Adipocyte (in vitro differentiated cells): ENCODE data around the gene EHBP1.

Source experiments
- DNase-seq: peaks from one replicate; pipeline ENCODE4 v3.0.0-alpha.2; 2015; ENCODE audit warnings: low read depth
- H3K27me3 ChIP-seq: replicated peaks from 2 replicates; pipeline ENCODE4 v1.7.0; 2013; ENCODE audit warnings: mild to moderate bottlenecking, low read length, moderate library complexity; ENCODE audit not compliant: control insufficient read depth, insufficient read depth
- H3K36me3 ChIP-seq: 2 replicates; pipeline ENCODE4 v1.7.0; 2013; ENCODE audit warnings: low read length, mild to moderate bottlenecking, moderate library complexity; ENCODE audit not compliant: control insufficient read depth, insufficient read depth, severe bottlenecking
- H3K4me1 ChIP-seq: 2 replicates; pipeline ENCODE4 v1.7.0; 2013; ENCODE audit warnings: mild to moderate bottlenecking, low read length, moderate library complexity; ENCODE audit not compliant: control insufficient read depth, insufficient read depth
- H3K4me3 ChIP-seq: 2 replicates; pipeline ENCODE4 v1.7.0; 2013; ENCODE audit warnings: mild to moderate bottlenecking, low read length, moderate library complexity
- H3K9ac ChIP-seq: 2 replicates; pipeline ENCODE4 v1.7.0; 2013; ENCODE audit warnings: mild to moderate bottlenecking, low read length, moderate library complexity
- H3K9me3 ChIP-seq: 2 replicates; pipeline ENCODE4 v1.7.0; 2013; ENCODE audit warnings: mild to moderate bottlenecking, low read length, moderate library complexity; ENCODE audit not compliant: control insufficient read depth

EHBP1 gene

GRCh38 chr2:62705007-62705829 lies at the start of gene EHBP1:
TSS of gene EHBP1 (plus strand) at chr2:62705713. CDS start at chr2:62707192, 1,479 bp downstream.
- Histone ChIP-seq H3K4me1 (peaks cover 38% of the 10 kb centered on the region), H3K27me3 (no peaks in the 10 kb centered on the region), H3K9me3 (no peaks in the 10 kb centered on the region), H3K36me3 (peaks cover 26% of the 10 kb centered on the region), H3K9ac (peak within 1 kb of the TSS; percentile 92), H3K4me3 (peak within 1 kb of the TSS; percentile 93)
- peak; percentile 100 for DNase-seq

GRCh38 chr2:62657783-62658182 lies 47.7 kb upstream of the EHBP1 start:
- DNase-seq, result no peak
- Histone ChIP-seq H3K4me1 (peaks cover 50% of the 10 kb centered on the region), H3K9ac (no peak overlapping the region), H3K27me3 (no peaks in the 10 kb centered on the region), H3K36me3 (no peaks in the 10 kb centered on the region), H3K4me3 (no peak overlapping the region), H3K9me3 (no peaks in the 10 kb centered on the region)

GRCh38 chr2:62658891-62659290 lies 46.6 kb upstream of the EHBP1 start:
- no peaks in the 10 kb centered on the region for H3K27me3 ChIP-seq
- peaks cover 59% of the 10 kb centered on the region for H3K4me1 ChIP-seq
- no peaks in the 10 kb centered on the region for H3K36me3 ChIP-seq
- H3K4me3 ChIP-seq, result no peak overlapping the region
- no peaks in the 10 kb centered on the region for H3K9me3 ChIP-seq
- no peak for DNase-seq
- H3K9ac ChIP-seq, result no peak overlapping the region

DNA sequence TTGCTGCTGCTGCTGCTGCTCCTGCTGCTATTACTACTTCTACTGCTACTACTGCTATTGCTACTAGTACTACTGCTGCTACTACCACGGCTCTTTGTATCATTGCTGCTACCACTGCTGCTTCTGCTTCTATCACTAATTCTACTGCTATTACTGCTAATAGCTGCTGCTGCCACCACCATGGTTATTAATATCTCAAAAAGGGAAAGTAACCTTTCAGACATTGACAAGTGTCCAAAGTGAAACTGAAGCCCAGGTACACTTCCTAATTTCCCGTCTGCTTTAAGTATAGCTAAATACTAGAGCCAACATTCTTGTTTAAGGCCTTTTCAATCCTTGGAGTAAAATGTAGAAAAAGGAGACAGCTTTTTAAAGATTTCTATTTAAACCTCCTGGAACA lies 45.4 kb upstream of the EHBP1 start:
- H3K4me3 ChIP-seq, result peak overlapping the region; percentile 1
- no peaks in the 10 kb centered on the region for H3K36me3 ChIP-seq
- peak overlapping the region; percentile 48 for H3K9ac ChIP-seq
- H3K27me3 ChIP-seq, result no peaks in the 10 kb centered on the region
- no peaks in the 10 kb centered on the region for H3K9me3 ChIP-seq
- DNase-seq, result no peak
- H3K4me1 ChIP-seq, result peaks cover 59% of the 10 kb centered on the region

GRCh38 chr2:62660582-62661262 lies 44.8 kb upstream of the EHBP1 start:
- Histone ChIP-seq H3K4me1 (peaks cover 62% of the 10 kb centered on the region), H3K27me3 (no peaks in the 10 kb centered on the region), H3K4me3 (peak overlapping the region; percentile 1), H3K9me3 (no peaks in the 10 kb centered on the region), H3K36me3 (no peaks in the 10 kb centered on the region), H3K9ac (peak overlapping the region; percentile 48)
- peak; percentile 94 for DNase-seq

DNA sequence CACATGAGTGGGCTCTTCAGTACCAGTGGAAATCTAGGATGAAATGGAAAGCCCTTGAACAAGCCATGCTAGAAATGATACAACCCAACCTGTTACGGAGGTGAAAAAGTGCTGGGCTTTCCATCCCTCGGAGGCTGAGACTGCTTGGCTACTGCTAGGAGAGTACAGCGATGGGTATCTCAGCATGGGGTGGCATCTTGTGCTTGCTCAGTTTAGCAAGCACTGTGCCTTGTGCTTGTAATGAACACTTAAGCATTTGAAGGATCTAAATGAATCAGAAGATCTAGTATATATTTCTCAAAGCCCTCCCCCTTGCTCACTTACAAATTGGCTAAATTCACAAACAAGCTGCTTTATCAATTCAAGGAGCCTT lies 44.3 kb upstream of the EHBP1 start:
- no peak for DNase-seq
- no peaks in the 10 kb centered on the region for H3K36me3 ChIP-seq

GRCh38 chr2:62662131-62662530 lies 43.4 kb upstream of the EHBP1 start:
- H3K27me3 ChIP-seq, result no peaks in the 10 kb centered on the region
- no peak for DNase-seq
- peak overlapping the region; percentile 79 for H3K9ac ChIP-seq
- H3K4me3 ChIP-seq, result peak overlapping the region; percentile 39
- H3K36me3 ChIP-seq, result no peaks in the 10 kb centered on the region
- no peaks in the 10 kb centered on the region for H3K9me3 ChIP-seq
- H3K4me1 ChIP-seq, result peaks cover 74% of the 10 kb centered on the region

More for the DNA sequence above, 44.3 kb upstream of the EHBP1 start:
- no peaks in the 10 kb centered on the region for H3K9me3 ChIP-seq
- peak overlapping the region; percentile 34 for H3K9ac ChIP-seq
- H3K4me3 ChIP-seq, result no peak overlapping the region
- H3K4me1 ChIP-seq, result peaks cover 67% of the 10 kb centered on the region
- no peaks in the 10 kb centered on the region for H3K27me3 ChIP-seq

GRCh38 chr2:62662554-62662953 lies 43.0 kb upstream of the EHBP1 start:
- Histone ChIP-seq H3K36me3 (no peaks in the 10 kb centered on the region), H3K9me3 (no peaks in the 10 kb centered on the region), H3K9ac (peak overlapping the region; percentile 79), H3K27me3 (no peaks in the 10 kb centered on the region), H3K4me1 (peaks cover 74% of the 10 kb centered on the region), H3K4me3 (peak overlapping the region; percentile 39)
- peak; percentile 58 for DNase-seq

GRCh38 chr2:62663411-62663810 lies 42.1 kb upstream of the EHBP1 start:
- Histone ChIP-seq H3K4me3 (no peak overlapping the region), H3K9me3 (no peaks in the 10 kb centered on the region), H3K4me1 (peaks cover 77% of the 10 kb centered on the region), H3K36me3 (no peaks in the 10 kb centered on the region), H3K27me3 (no peaks in the 10 kb centered on the region), H3K9ac (peak overlapping the region; percentile 79)
- peak; percentile 96 for DNase-seq

- Histone ChIP-seq H3K9me3 (no peaks in the 10 kb centered on the region), H3K27me3 (no peaks in the 10 kb centered on the region), H3K4me3 (peak overlapping the region; percentile 56), H3K9ac (peak overlapping the region; percentile 79), H3K36me3 (no peaks in the 10 kb centered on the region), H3K4me1 (peaks cover 79% of the 10 kb centered on the region)
- peak; percentile 90 for DNase-seq
These were observed 41.4 kb upstream of the EHBP1 start for GRCh38 chr2:62663920-62664795.

- no peak for DNase-seq
- no peaks in the 10 kb centered on the region for H3K9me3 ChIP-seq
- H3K27me3 ChIP-seq, result no peaks in the 10 kb centered on the region
- H3K36me3 ChIP-seq, result no peaks in the 10 kb centered on the region
- H3K4me1 ChIP-seq, result peaks cover 68% of the 10 kb centered on the region
- H3K9ac ChIP-seq, result peak overlapping the region; percentile 79
- H3K4me3 ChIP-seq, result peak overlapping the region; percentile 56
These were observed 40.1 kb upstream of the EHBP1 start for GRCh38 chr2:62665446-62665845.
